HG03354 (cell line): ENCODE measurements around the gene DSCAM.
"Not testable (repeated sequence)": the region's sequence is repeated elsewhere in the genome, so short reads cannot be mapped to it uniquely, and the experiment has no call there.

ENCODE experiments used
- ATAC-seq: cut with Tn5 transposase; IDR thresholded peaks from one replicate; pipeline ENCODE4 v1.9.1; 2021; ENCODE audit warnings: mild to moderate bottlenecking; ENCODE audit not compliant: unreplicated experiment, poor library complexity, severe bottlenecking

Gene DSCAM

DNA sequence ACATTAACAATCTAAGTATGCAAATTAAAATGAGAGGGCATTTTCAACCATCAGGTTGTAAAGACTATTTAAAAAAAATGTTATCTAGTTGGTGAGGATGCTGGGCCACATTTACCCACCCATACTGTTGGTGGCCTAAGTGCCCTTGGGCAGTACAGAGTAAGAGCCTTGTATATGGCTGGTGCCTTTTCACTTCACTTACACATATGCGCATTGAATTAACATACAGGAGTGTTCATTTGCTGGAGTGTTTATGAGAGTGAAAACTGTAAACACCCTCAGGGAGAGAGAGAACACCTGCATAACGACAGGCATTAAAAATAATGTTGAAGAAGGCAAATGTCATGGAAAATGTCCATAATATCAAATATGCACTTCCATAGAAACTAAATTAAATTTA, 552.6 kb downstream of the DSCAM start:
- ATAC-seq, result no peak

DNA sequence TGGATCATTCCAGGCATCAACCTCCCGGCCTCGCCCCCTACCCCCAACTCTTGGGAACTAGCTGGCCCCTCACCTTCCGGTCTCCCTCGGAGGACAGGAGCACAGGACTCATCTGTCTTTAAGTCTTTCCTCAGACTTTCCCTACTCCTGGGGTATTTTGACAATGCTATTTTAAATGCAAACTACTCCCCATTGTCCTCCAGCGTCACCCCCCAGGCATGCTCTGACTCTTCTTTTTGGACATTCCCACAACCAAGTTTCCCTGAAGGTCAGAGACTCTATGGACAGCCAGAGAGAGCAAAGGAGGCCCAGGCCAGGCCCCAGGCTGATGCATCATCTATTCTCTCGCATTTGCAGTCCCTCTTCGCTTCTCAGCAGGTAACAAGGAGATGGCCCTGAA, 555.4 kb downstream of the DSCAM start:
- ATAC-seq, result no peak

DNA sequence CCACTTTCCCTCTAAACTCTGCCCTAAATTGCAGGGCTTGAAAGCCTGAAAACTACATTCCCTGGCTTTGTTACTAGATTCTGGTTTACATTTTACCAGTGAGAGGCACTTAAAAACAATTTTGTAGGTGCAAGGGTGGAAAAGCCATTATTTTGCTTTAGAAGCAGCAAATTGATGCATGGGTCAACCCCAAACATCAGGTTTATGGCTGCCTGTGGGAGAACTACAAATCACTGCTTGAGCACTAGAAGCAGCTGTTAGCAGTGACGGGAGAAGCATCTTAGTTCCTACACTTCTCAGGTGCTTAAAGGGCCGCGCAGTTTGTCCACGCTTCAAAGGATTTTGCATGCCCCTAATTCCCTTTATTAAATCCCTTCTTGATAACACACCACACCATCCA, 562.5 kb downstream of the DSCAM start:
- ATAC-seq, result no peak

DNA sequence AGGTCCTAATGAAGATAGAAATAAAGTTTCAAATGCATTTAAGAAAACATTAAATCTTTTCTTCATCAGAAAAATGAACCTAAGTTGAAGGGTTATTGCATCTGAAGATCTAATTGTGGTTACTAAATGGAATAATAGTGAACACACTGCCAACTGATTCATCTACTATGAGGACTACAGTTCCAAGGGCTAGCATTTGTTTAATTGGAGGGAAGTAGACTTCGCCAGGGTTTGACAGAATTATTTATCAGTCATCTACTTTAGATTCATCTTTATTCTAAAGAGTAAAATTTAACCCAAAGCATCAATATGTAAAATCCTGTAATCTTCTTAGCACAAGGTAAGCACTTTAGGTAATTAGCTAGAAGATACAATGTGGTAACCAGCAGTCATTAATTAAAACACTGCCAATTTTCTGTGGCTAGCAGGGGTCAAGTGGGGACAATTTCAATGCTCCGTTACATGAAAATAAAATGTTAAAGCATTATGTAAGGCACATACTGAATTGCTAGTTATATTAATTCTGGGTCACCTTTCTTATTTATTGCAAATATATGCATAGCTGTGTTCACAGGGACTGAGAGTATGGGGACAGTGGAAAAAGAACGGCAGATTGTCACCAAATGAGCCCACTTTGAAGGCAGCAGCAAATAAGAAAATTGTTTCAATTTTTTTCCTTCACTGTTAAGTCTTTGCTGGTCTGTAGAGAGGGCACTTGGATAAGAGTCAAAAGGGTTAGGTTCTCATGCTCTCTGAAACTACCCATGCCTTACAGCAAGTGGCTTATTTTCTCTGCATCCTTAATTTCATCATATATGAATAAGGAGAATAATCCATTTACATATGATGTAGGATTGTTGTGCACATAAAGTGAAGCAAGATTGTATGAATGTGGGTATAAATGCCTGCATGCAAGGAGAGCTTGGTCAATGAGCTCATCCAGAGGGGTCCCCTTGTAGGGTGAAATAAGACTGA, 563.8 kb downstream of the DSCAM start:
- no peak for ATAC-seq

DNA sequence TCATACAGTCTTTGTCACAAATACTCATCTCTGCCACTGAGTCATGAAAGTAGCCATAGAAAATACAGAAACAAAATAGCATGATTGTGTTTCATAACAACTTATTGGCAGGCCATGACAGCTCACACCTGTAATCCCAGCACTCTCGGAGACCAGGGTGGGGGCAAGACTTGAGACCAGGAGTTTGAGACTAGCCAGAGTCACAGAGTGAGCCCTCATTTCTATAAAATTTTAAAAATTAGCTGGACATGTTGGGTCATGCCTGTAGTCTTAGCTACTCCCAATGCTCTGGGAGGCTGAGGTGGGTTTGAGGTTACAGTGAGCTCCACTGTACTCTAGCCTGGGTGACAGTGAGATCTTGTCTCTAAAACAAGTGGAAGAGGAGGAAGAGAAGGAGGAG, 568.6 kb downstream of the DSCAM start:
- ATAC-seq, result no peak

DNA sequence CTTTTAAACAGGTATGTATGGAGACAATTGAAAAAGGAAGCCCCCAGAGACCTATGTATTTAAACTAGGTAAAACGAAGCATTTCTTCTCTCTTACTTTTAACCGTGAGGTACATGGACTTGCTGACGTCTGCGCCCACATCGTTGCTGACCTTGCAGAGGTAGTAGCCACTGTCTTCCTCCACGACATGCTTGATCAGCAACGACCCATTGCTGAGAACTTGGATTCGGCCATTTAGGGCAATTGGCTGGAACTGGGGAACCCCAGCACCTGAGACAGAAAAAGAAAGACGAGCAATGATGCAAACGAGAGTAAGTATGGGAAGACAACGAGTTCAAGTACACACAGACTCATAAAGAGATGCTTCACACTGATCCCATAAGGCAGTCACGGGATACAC, 571.0 kb downstream of the DSCAM start:
- no peak for ATAC-seq

DNA sequence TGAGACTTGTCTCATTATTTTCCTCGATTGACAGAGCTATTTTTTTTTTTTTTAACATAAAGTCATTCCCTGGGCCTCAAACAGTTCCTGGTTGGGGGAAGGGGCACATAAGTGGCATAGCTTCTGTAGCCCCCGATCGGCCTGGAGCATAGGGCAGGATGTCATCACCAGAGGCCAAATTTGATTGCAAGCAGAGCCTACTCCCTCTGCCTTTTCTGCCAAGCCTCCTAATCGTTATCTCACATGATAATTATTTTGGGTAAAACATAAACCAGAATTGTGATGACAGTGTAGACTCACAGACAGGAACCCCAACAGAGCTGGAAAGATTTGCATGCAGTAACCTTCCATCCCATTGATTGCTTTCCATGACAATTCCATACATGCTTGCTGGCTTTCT, 574.9 kb downstream of the DSCAM start:
- ATAC-seq, result no peak

DNA sequence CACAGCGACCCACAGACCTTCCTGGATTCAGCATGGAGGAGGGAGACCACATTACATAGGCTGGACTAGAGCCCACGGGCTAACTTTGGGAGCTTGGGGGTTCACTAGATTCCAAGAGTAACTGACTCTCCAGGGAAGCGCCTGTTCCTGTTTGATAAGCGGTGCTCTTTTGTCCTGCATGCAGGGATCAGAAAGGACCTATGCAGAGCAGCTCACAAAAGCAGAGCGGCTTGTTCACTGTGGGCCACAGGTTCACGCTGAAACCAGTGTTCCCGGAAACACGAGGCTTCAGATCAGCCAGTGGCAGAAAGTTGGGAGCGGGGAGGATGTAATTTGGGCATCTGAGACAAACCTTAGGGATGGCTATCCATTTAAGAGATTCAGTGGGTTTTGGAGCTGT, 575.8 kb downstream of the DSCAM start:
- no peak for ATAC-seq

DNA sequence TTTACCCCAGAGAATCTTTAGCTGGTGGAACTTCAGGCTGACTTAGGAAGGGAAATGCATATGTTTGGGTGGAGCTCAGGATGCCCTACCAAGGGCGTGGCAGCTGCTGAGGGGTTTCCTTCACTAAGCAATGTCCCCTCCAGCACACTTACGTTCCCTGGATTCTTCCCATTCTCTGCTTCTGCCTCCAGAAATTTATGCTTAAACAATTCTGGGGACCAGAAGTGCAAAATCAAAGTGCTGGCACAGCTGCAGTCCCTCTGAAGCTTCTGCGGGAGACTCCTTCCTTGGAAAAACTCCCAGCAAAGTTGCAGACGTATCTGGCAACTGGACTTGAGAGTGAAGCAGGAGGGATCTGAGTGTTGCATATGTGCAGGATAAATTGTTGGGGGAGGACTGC, 576.9 kb downstream of the DSCAM start:
- ATAC-seq, result no peak

DNA sequence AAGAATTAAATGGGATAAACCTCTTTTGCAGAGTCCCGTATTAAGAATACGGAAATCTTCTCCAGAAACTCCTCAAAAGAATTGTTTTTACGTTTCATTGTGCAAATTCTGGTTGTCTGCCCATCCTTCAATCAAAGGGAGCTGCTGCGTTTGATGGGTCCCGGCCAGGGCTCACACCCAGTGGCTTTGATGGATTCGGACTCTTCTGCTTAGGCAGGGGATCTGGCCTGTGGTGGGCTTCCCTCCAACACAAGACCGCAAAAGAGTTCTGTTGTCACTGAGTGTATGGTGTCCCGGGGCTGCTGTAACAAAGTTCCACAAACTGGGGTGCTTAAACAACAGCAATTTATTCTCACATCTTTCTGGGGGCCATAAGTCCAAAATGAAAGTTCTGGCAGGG, 577.7 kb downstream of the DSCAM start:
- no peak for ATAC-seq

DNA sequence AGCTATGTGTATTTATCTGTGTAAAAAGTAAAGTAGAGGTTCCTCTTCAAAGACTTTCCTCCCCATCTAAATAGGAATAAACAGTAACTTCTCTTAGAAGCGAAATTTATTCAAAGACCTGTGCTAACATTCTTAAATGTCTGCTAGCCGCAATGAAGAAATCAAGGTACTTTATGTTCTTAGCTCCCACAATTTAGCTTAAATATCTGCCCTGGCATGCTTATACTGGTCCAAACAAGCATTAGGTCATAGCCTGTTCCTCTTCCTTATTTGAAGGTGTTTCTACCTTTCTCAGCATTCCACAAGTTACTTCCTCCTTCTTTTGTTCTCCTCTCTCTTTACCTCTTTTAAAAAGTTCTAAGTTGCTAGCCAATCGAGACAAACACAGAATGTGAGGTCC, 588.5 kb downstream of the DSCAM start:
- ATAC-seq, result not testable (repeated sequence)

DNA sequence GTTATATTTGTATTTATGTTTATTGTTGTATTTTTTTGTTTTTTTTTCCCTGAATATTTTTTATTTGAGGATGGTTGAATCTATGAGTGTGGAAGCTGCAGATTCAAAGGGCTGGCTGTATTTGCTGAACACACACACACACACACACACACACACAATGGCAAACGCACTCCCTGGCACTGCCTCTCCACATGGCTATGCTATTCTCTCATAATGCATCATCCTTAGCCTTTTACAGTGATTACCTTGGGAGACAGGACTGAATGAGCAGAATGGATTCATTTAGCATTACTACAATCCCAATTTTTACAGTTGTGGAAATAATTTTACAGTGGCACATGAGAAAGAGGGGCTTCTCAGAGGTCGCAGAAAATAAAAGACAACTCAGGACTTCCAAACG, 589.6 kb downstream of the DSCAM start:
- ATAC-seq, result no peak

DNA sequence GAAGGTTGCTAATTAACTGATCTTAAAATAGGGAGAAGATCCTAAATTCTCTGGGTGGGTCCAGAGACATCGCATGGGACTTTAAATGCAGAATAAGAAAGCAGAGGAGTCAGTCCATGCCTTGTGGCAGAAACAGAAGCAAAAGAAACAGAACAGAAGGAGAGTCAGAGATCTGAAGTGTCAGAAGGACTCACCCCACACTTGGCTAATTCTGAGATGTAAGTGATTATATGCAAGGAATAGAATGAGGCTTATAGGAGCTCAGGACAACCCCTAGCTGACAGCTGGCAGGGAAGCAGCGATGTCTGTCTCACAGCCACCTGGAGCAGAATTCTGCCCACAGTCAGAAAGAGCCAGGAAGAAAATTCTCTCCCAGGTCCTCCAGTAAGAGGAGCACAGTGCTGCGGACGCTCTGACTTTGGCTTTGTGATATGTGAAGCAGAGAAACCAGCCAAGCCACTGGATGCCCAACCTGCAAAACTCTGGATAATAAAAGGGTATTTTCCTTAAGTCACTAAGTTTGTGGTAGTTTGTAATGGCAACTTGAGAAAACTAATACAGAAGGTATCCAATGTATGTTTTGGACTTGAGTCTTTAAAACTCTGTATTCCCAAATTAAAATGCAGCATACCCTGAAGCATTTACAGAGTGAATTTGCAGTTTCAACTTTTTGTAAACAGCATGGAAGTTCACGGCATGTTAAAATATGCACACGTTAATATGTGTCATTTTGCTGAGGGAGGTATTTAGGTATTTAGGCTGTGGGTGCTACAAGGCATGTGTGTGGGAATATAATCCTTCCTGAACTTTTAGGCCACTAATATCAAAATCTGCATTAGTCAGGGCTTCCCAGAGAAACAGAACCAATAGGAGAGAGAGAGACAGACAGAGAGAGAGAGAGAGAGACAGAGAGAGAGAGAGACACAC, 591.2 kb downstream of the DSCAM start:
- no peak for ATAC-seq

DNA sequence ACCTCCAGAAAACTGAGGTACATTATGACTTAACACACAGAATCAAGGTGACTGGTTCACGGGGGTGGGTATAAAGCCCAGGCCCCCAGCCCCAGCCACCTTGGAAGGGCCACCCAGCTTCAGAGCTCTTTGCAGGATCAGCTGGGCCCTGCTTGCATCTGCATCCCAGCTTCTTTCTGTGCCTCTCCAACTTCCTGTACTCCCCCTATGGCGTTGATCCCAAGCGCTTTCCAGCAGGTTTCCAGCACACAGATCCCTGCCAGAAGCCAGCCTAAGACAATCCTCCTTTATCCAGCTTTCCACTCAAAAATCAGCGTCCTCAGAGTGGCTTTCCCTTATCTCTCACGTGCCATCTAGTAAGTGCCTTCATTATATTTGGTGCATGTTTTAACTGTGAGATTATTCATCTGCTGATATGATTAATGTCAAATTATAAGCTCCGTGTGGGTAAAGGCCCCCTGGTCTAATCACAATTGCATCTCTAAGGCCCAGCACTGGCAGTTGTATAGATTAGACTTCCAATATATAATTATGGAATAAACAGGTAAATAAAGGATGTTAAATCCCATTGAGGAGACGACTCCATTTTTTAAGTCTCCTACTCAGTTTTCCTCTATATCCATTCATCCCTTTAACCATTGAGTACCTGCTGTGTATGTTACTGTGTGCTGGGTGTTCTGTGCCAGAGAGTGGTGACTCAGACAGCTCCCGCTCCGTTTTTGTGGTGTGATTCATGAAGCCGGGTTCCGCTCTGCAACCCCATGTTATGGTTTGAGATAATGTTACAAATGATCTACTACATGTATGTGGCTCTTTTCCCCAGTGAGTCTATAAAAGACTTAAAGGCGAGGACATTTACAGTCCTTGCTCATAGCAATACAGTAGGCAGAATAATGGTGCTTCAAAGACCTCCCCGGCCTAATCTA, 592.2 kb downstream of the DSCAM start:
- ATAC-seq, result no peak

DNA sequence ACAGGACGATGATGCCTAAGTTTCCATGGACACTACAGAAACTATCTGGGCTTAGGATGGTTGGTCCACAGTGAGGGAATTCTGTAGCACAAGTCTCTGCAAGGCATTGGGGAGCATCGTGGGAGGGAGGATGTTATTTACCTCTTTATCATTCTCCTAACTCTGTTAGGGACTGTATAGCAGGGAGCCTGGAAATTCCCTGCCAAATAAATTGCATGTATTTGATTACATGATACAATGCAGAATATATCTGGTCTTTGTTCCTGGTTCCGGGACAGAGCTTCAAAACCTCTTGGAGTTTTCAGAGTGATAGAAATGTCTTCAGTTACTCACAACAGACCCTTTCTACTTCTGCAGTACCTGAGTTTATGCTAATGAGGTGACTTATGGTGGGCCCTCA, 593.8 kb downstream of the DSCAM start:
- ATAC-seq, result no peak

DNA sequence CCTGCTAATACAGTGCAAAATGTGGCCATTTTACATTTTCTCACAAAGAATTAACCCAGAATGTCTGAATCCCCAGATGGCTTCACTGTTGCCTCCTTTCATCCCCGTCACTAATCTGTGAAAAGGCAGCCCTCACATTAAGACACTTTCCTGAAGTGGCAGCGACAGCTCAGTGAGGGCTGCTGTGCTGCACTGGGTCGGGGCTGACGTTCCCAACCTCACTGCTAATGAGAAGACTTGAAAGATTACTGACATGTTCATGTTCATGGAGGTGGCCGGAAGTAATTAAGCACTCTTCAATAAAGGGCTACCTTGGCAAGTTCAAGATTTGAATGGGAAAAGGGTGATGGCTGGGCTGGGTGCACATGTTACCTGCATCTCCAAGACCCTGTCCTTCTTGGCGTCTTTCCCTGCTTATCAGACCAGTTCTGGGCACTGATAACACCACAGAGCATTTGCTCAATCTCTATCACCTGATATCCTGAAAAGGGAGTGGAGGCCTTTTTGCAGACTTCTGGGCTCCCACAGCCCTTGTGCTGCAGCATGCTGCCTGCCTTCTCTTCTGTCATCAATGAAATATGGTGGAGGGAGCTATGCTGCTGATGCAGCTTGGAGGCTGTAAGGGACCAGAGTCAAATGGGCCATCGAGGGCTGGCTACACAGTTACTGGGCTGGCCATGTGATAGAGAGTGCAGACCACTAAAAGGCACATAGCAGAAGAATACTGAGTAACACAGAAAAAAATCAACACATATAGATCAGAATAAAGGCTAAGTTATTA, 596.3 kb downstream of the DSCAM start:
- ATAC-seq, result no peak

DNA sequence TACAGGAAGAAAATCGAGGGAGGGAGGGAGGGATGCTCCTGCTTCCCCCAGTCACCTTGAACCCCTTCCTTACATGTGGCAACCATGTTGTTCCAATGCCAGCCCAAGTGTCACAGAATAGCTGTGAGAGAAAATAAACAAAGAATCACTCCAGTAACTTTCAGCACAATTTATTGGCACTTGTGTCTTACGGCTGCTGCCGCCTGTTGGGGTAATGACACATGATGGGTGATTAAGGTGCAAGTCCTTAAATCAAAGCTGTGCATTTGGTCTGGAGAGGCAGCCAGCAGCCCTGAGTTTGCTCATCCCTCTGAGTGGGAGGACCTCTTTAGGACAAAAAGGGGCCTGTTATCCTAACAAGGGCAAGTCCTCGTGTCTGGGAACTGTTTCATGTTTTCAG, 602.0 kb downstream of the DSCAM start:
- no peak for ATAC-seq

DNA sequence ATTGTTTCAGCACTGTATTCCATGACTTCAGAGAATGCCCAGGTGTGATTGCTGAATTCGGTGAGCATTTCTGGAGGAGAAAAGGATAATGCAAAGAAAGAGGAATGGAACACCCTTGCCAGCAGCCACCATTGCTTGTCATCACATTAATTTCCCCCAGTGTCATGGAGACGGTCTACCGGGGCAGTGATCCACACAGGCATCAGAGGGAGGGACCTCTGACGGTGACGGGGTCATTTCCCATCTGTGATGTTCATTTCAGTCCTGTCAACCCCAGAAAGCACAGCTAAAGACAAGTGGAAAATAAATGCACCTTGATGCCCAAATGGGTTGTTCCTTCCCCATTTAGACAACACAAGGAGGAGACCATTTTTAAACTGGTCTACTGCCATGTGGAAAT, 603.3 kb downstream of the DSCAM start:
- no peak for ATAC-seq
